Immature natural killer cell (primary cell): ENCODE data around the gene TTC1. TPM values are rescaled to one million over a fixed set of nuclear protein-coding genes. Genes with fewer than 3 reads are reported as not detected.

Source experiments
- DNase-seq, 3 donors: peaks; one replicate each; pipeline ENCODE4 v3.0.0; 2022; ENCODE audit warnings: mixed read lengths in 1 of 3
- H3K27ac Mint-ChIP-seq, 6 donors: one replicate each; pipeline ENCODE4 v1.8.0; 2020; ENCODE audit warnings: mixed read lengths in 6 of 6, mild to moderate bottlenecking in 5 of 6, inconsistent platforms in 4 of 6, moderate library complexity in 3 of 6
- H3K27me3 Mint-ChIP-seq, 3 donors: one replicate each; pipeline ENCODE4 v1.8.0; 2020 to 2021; ENCODE audit warnings: low read depth in 3 of 3, mild to moderate bottlenecking in 3 of 3, mixed read lengths in 3 of 3, moderate library complexity in 3 of 3, inconsistent platforms in 1 of 3
- H3K36me3 Mint-ChIP-seq, 3 donors: one replicate each; pipeline ENCODE4 v1.8.0; 2020; ENCODE audit warnings: mixed read lengths in 3 of 3, inconsistent platforms in 2 of 3, mild to moderate bottlenecking in 2 of 3
- H3K4me1 Mint-ChIP-seq, 2 donors: one replicate each; pipeline ENCODE4 v1.8.0; 2020; ENCODE audit warnings: inconsistent platforms in 2 of 2, mild to moderate bottlenecking in 2 of 2, mixed read lengths in 2 of 2, moderate library complexity in 1 of 2
- H3K4me3 Mint-ChIP-seq, 5 donors: one replicate each; pipeline ENCODE4 v1.8.0; 2020; ENCODE audit warnings: mild to moderate bottlenecking in 5 of 5, mixed read lengths in 5 of 5, inconsistent platforms in 3 of 5, moderate library complexity in 3 of 5
- H3K9me3 Mint-ChIP-seq, 6 donors: one replicate each; pipeline ENCODE4 v1.8.0; 2020; ENCODE audit warnings: mild to moderate bottlenecking in 6 of 6, mixed read lengths in 6 of 6, inconsistent platforms in 4 of 6, moderate library complexity in 3 of 6
- polyA plus RNA-seq, 3 donors: library from polyadenylated mRNA; unstranded; fragments of 300-500 nt; fragmentation: Illumina TruSeq; gene quantifications; one replicate each; pipeline ENCODE4 v1.2.3, GENCODE V29; 2021

TTC1 gene
- polyA plus RNA-seq, 3 donors from 2014 or later, result 90.2 to 129 (median 104) TPM

- DNase-seq, result no peak
- Mint-ChIP-seq H3K4me3 (no peak overlapping the region), H3K9me3 (no peaks in the 10 kb centered on the region), H3K36me3 (peaks cover 0 to 8% (median 5%) of the 10 kb centered on the region in 3 donors), H3K27ac (no peak overlapping the region), H3K4me1 (peaks cover 19 to 37% of the 10 kb centered on the region in 2 donors), H3K27me3 (peaks cover 0 to 1% (median 0%) of the 10 kb centered on the region in 3 donors)
Observed at GRCh38 chr5:160018945-160019625, 10.1 kb downstream of the TTC1 start.

GRCh38 chr5:160020266-160020770 lies 11.4 kb downstream of the TTC1 start:
- peaks cover 18 to 37% of the 10 kb centered on the region in 2 donors for H3K4me1 Mint-ChIP-seq
- H3K4me3 Mint-ChIP-seq, result no peak overlapping the region
- H3K9me3 Mint-ChIP-seq, result no peaks in the 10 kb centered on the region
- H3K27ac Mint-ChIP-seq, result peak overlapping the region in 1 of 6 donors; percentile 76
- peaks cover 0 to 8% (median 5%) of the 10 kb centered on the region in 3 donors for H3K36me3 Mint-ChIP-seq
- peaks cover 0 to 1% (median 0%) of the 10 kb centered on the region in 3 donors for H3K27me3 Mint-ChIP-seq
- DNase-seq, result no peak

DNA sequence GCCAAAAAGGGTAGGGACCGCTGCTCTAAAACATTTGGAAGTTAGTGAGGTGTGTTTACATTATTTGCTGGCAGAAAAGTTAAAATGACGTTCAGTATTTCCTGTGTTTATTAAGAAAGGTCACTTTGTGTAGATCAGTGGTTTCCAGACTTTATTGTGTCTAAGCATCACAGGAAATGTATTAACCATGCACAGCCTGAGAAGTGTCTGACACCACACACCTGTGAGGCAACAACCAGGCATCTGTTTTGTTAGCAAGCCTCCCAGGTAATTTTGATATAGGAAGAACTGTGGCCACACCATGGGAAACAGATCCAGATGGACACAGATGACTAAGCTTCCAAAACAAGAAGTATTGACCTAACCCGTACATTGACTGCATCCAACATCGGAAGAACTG lies 12.0 kb downstream of the TTC1 start:
- H3K27ac Mint-ChIP-seq, result peak overlapping the region in 1 of 6 donors; percentile 55
- no peak for DNase-seq

GRCh38 chr5:160021831-160022446 lies 13.0 kb downstream of the TTC1 start:
- no peaks in the 10 kb centered on the region for H3K9me3 Mint-ChIP-seq
- H3K4me1 Mint-ChIP-seq, result peaks cover 19 to 49% of the 10 kb centered on the region in 2 donors
- H3K4me3 Mint-ChIP-seq, result no peak overlapping the region
- H3K27ac Mint-ChIP-seq, result peak overlapping the region in 5 of 6 donors; percentile 5 to 86 (median 50)
- H3K36me3 Mint-ChIP-seq, result peaks cover 0 to 8% (median 5%) of the 10 kb centered on the region in 3 donors
- peaks cover 0 to 1% (median 0%) of the 10 kb centered on the region in 3 donors for H3K27me3 Mint-ChIP-seq
- peak; percentile 57 to 63 (median 59) for DNase-seq

More for the DNA sequence above, 12.0 kb downstream of the TTC1 start:
- H3K9me3 Mint-ChIP-seq, result no peaks in the 10 kb centered on the region
- peaks cover 0 to 1% (median 0%) of the 10 kb centered on the region in 3 donors for H3K27me3 Mint-ChIP-seq
- H3K36me3 Mint-ChIP-seq, result peaks cover 0 to 8% (median 5%) of the 10 kb centered on the region in 3 donors
- H3K4me1 Mint-ChIP-seq, result peaks cover 19 to 42% of the 10 kb centered on the region in 2 donors
- no peak overlapping the region for H3K4me3 Mint-ChIP-seq

DNA sequence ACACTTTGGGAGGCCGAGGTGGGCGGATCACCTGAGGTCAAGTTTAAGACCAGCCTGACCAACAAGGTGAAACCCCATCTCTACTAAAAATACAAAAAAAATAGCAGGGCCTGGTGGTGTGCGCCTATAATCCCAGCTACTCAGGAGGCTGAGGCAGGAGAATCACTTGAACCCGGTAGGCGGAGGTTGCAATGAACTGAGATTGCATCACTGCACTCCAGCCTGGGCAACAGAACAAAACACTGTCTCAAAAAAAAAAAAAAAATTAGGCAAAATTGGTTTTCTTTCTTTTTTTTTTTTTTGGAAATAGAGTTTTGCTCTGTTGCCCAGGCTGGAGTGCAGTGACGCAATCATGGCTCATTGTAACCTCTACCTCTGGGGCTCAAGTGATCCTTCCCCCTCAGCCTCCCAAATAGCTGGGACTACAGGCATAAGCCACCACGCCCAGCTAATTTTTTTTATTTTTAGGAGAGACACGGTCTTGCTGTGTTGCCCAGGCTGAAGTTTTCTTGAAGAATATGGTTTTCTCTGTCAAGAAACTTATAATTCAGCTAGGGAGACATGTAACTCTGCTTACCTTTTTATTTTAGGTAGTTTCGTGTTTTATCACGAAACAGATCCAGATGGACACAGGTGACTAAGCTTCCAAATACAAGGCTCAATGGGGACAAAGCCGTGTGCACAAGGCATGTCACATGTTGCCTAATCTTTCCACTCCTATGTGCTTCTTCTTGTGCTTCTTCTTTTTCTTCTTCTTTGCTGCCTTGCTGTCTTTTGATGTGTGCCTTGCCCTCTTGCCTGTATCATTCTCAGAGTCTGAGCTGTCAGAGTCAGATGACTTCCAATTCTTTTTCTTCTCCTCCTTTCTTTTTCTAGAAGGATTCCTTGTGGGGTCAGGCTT lies 14.3 kb downstream of the TTC1 start:
- H3K27ac Mint-ChIP-seq, result no peak overlapping the region
- H3K27me3 Mint-ChIP-seq, result peaks cover 0 to 1% (median 0%) of the 10 kb centered on the region in 3 donors
- DNase-seq, result no peak
- H3K4me1 Mint-ChIP-seq, result peaks cover 28 to 60% of the 10 kb centered on the region in 2 donors
- H3K36me3 Mint-ChIP-seq, result peaks cover 0 to 13% (median 10%) of the 10 kb centered on the region in 3 donors
- no peak overlapping the region for H3K4me3 Mint-ChIP-seq
- no peaks in the 10 kb centered on the region for H3K9me3 Mint-ChIP-seq

- peak overlapping the region in 1 of 6 donors; percentile 26 for H3K27ac Mint-ChIP-seq
- no peak overlapping the region for H3K4me3 Mint-ChIP-seq
- no peak for DNase-seq
- peaks cover 0 to 1% (median 0%) of the 10 kb centered on the region in 3 donors for H3K27me3 Mint-ChIP-seq
- H3K36me3 Mint-ChIP-seq, result peaks cover 0 to 14% (median 10%) of the 10 kb centered on the region in 3 donors
- no peaks in the 10 kb centered on the region for H3K9me3 Mint-ChIP-seq
- H3K4me1 Mint-ChIP-seq, result peaks cover 28 to 53% of the 10 kb centered on the region in 2 donors
Observed at GRCh38 chr5:160023908-160024630, 15.1 kb downstream of the TTC1 start.

GRCh38 chr5:160029004-160029403 lies 20.1 kb downstream of the TTC1 start:
- no peaks in the 10 kb centered on the region for H3K9me3 Mint-ChIP-seq
- no peak for DNase-seq
- H3K36me3 Mint-ChIP-seq, result peaks cover 7 to 27% (median 17%) of the 10 kb centered on the region in 3 donors
- H3K4me1 Mint-ChIP-seq, result peaks cover 13 to 44% of the 10 kb centered on the region in 2 donors
- peak overlapping the region in 1 of 6 donors; percentile 49 for H3K27ac Mint-ChIP-seq
- no peak overlapping the region for H3K4me3 Mint-ChIP-seq
- H3K27me3 Mint-ChIP-seq, result no peaks in the 10 kb centered on the region

DNA sequence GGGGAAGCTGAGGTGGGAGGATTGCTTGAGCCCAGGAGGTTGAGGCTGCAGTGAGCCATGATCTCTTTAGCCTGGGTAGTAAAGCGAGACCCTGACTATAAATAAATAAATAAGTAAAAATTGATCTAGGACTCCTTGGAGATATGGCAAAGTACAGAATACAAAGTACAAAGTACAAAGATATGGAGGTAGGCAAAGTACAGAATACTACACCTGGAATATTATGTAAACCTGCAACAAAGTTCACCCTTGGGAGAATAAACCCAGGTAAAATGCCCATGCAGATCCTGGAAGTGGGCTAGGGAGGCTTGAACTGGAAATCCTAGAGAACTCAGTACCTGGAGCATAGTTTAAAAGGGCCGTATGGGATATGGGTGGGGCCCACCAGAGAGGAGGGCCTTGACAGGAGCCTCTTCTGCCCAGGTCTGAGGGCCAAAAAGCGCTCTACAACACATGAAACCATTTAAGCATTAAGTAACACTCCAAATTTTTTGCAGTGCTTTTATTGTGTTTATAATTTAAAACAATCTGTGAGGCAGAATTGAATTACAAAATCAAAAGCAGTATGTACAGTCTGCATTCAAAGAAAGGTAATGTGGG lies 20.7 kb downstream of the TTC1 start:
- no peaks in the 10 kb centered on the region for H3K9me3 Mint-ChIP-seq
- no peak for DNase-seq
- no peaks in the 10 kb centered on the region for H3K27me3 Mint-ChIP-seq
- peaks cover 7 to 27% (median 17%) of the 10 kb centered on the region in 3 donors for H3K36me3 Mint-ChIP-seq
- no peak overlapping the region for H3K27ac Mint-ChIP-seq
- H3K4me3 Mint-ChIP-seq, result no peak overlapping the region
- H3K4me1 Mint-ChIP-seq, result peaks cover 13 to 46% of the 10 kb centered on the region in 2 donors

DNA sequence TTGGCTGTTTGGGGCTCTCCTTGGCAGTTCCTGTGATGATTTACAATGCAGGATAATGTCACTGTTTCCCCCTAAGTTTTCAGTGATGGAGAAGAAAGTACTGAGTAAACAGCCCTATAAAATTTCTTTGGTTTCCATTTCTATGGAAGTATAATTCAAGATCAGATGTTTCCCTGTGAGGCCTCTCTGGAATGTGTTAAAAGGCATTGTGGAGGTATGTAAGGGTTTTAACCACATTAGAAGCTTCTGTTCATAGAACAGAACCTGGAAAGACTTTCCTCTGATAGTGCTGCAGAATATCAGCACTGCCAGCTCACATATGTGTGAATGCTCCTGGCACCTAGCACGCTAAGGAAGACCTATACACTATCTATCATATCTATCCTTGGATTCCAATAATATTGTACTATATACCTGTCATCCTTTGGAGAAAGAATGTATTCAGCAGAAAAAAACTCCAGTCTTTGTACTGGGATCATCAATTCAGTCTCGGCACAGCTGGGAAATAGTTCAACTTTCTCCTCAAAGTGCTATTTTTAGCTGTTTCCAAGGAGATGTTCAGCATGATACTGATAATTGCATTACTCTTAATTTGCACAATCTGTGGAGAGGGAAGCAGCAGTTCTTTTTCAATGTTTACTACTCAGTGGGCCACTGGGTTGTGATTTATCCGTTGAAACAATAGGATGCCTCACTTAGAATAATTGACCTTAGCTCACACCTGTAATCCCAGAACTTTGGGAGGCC lies 21.9 kb downstream of the TTC1 start:
- no peaks in the 10 kb centered on the region for H3K9me3 Mint-ChIP-seq
- H3K27me3 Mint-ChIP-seq, result no peaks in the 10 kb centered on the region
- H3K27ac Mint-ChIP-seq, result no peak overlapping the region
- H3K4me3 Mint-ChIP-seq, result no peak overlapping the region
- H3K4me1 Mint-ChIP-seq, result peaks cover 10 to 54% of the 10 kb centered on the region in 2 donors
- DNase-seq, result no peak
- H3K36me3 Mint-ChIP-seq, result peaks cover 7 to 34% (median 17%) of the 10 kb centered on the region in 3 donors

- H3K27me3 Mint-ChIP-seq, result no peaks in the 10 kb centered on the region
- H3K4me1 Mint-ChIP-seq, result peaks cover 2 to 34% of the 10 kb centered on the region in 2 donors
- no peak overlapping the region for H3K4me3 Mint-ChIP-seq
- H3K9me3 Mint-ChIP-seq, result no peaks in the 10 kb centered on the region
- DNase-seq, result no peak
- H3K36me3 Mint-ChIP-seq, result peaks cover 10 to 49% (median 21%) of the 10 kb centered on the region in 3 donors
- H3K27ac Mint-ChIP-seq, result peak overlapping the region in 1 of 6 donors; percentile 22
Observed at GRCh38 chr5:160033546-160034252, 24.8 kb downstream of the TTC1 start.

DNA sequence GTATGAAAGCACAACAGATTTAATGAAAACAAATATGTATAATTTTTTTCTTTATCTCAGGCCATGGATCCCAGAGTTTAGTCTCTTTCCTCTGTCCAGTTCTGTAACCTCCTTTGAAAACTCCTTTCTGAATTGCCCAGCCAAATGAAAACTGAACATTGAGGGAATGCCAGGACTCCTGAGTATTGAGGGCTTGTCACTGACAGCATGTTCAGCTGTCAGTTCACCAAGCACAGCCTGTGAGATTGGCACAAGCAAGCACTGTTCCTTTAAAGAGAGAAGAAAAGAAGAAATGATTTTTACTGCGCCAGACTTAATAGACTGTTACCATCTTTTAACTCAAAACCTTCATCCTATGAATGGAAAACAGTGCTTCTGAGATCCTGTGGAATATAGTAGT lies 27.3 kb downstream of the TTC1 start:
- H3K27ac Mint-ChIP-seq, result peak overlapping the region in 1 of 6 donors; percentile 9
- peaks cover 2 to 28% of the 10 kb centered on the region in 2 donors for H3K4me1 Mint-ChIP-seq
- H3K9me3 Mint-ChIP-seq, result no peaks in the 10 kb centered on the region
- H3K36me3 Mint-ChIP-seq, result peaks cover 10 to 39% (median 16%) of the 10 kb centered on the region in 3 donors
- H3K27me3 Mint-ChIP-seq, result no peaks in the 10 kb centered on the region
- no peak for DNase-seq
- no peak overlapping the region for H3K4me3 Mint-ChIP-seq
